RCC 7860 (cell line): ENCODE measurements around the gene APBB2.

Experiments used
- DNase-seq: peaks from one replicate; pipeline ENCODE4 v3.0.0-alpha.2; 2015; ENCODE audit warnings: low spot score
- FAIRE-seq: peaks from 2 replicates; lab custom pipeline; 2012; peaks lifted over from hg19 to GRCh38; lab: Jason Lieb, UNC

Gene APBB2

DNA sequence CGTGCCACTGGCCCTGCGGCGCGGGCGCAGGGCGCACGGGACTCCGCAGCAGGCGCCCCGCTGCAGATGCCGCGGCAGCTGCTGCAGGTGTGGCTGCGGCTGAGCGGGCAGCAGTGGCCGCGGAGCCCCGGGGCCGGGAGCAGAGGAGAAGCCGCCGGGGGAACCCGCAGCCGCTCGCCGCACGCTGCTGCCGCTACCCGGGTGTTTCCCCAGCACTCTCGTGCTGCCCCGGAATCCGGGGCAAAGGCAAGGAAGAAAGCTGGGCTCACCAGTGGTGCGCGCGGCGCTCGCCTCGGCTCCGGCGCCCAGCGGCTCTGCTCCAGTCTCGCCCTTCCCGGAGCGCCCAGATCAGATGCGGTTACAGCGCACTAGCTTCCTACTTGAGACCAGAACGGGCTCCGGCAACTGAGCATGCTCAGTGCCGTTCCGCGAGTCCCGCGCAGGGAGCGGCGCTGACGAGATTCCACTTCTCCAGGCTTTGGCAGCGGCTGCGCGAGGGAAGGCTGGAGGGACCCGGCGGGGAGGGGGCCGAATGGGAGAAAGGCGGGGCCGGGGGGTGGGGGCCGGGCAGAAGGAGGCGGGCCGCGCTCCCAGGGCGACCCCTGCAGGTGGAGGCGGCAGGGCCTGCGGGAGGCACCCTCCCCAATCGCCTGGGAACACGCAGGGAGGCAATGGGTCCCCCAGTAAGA is at the start of gene APBB2:
TSS of gene APBB2 (minus strand) at position 407 of the 689 bp plus-strand sequence. CDS start 181,288 bp downstream, outside the sequence.
- FAIRE-seq (no peak), DNase-seq (peak; percentile 93)

DNA sequence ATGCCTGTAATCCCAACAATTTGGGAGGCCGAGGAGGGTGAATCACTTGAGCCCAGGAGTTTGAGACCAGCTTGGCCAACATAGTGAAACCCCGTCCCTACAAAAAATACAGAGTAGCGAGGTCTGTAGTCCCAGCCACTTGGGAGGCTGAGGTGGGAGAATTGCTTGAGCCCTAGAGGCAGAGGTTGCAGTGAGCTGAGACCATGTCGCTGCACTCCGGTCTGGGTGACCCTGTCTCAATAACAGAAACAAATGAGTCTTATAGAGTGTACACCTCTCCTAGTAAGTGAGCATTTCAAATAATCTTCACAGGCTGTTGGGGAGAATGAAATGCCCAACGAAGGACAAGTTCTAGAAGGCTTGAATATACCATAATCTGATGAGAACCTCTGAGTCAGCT is 47.9 kb upstream of the APBB2 start:
- no peak for DNase-seq
- no peak for FAIRE-seq

DNA sequence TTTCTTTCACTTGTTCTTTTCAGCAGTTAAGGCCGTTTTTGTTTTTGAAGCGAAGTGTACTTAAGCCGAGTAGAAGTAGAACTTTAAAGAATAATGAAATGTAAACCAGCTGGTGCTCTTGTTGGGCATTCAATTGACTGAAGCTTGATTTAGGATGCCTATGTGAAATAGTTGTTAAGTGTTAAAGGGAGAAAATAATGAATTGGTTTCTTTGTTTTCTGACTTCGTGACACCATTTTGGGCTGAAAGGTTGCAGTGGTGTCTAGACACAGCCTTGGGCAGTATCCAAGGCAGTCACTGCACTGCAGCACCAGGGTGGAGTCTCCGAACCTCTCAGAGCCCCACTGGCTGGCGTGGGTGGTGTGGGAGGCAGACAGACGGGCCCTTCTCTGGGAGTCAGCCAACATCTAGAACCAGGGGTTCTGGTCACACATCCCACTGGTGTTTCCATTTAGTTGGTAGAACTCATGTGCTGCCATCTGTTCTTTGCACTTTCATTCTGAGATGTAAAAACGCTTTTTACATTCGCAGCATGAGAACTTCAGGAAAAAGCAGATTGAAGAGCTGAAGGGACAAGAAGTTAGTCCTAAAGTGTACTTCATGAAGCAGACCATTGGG is 45.9 kb upstream of the APBB2 start:
- no peak for FAIRE-seq
- no peak for DNase-seq

DNA sequence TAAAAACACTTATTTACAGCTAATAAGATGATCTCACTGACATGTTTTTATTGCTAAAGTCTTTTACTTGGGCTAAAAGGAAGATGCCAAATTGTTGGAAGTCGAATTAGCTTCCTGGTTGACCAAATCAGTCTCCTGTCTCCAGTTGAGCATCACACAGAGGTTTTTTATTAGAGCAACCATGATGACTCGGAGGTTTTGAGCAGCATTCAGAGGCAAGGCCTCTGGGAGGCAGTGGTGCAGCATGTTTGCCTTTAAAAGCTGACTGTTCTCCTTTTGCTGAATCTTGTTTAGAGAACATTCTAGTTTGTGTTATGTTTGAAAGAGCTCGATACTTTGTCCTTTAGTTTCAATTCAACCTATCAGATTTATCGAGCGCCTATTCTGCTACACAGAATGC is 44.4 kb upstream of the APBB2 start:
- peak; percentile 72 for FAIRE-seq

DNA sequence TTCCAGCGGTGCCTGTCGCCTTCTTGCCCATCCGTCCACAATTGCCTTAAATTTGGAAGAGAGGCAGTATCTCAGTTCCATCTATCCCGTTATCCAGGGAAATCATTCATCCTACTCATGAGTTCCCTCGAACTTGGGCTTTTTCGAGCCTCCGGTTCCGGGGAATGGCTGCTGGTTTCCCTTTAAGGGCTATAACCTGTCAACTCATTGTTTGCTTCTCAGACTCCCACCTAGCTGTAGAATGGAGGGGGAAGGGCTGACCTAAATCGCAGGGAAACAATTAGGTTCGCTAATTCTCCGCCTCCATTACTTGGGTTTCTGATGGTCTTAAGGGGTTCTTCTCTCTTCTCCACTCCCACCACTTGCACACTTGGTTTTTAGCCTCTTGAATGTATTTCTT is 43.6 kb upstream of the APBB2 start:
- DNase-seq (no peak), FAIRE-seq (no peak)

More for the DNA sequence above, 44.4 kb upstream of the APBB2 start:
- DNase-seq: peak; percentile 59

DNA sequence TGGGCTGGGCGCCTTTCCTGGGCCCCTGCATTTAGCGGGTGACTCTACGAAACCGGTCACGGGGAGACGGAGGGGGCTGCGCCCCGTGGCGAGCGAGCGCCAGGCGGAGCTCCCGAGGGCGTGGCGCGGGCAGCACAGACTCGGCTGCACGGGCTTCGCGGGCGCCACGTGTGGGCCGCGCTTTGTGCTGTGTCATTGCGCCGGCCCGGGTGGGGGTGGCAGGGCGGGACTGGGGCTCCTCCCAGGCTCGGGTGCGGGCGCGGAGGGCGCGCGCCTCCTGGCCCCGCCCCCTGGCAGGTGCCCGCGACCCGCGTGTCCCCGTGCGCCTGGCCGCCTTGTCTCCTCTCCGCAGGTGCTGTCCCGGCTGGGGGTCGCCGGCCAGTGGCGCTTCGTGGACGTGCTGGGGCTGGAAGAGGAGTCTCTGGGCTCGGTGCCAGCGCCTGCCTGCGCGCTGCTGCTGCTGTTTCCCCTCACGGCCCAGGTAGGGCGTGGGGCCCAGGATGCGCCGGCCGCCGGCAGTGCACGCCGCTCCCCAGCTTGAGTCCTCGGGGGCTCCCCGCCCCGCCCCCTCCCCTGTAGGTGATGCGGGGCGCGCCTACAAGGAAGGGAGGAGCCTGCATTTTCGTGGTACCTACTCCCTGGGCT is 43.0 kb upstream of the APBB2 start:
- DNase-seq: peak; percentile 56
- no peak for FAIRE-seq

DNA sequence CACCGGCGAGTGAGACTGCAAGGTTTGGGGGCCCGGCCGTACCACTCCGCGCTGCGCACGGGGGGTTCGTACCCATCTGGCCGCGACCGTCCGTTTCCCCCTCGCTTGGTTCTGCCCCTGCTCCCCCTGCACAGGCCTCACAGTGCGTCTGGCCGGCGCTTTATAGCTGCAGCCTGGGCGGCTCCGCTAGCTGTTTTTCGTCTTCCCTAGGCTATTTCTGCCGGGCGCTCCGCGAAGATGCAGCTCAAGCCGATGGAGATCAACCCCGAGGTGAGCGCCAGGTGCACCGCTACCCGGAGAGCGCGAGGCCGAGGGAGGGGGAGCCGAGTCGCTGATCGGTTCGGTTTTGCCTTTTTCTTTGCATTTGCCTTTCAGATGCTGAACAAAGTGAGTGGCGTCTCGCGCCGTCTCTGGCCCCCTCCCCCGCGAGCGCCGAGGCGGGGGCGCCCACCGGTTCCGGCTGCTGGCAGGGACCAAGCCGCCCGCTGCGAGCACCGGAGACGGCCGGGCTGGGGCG is 42.5 kb upstream of the APBB2 start, which contains the start of gene UCHL1:
TSS of gene UCHL1 (plus strand) at position 189 of the 517 bp plus-strand sequence. CDS start at position 238, 49 bp downstream.
- DNase-seq: peak; percentile 86
- peak; percentile 69 for FAIRE-seq

DNA sequence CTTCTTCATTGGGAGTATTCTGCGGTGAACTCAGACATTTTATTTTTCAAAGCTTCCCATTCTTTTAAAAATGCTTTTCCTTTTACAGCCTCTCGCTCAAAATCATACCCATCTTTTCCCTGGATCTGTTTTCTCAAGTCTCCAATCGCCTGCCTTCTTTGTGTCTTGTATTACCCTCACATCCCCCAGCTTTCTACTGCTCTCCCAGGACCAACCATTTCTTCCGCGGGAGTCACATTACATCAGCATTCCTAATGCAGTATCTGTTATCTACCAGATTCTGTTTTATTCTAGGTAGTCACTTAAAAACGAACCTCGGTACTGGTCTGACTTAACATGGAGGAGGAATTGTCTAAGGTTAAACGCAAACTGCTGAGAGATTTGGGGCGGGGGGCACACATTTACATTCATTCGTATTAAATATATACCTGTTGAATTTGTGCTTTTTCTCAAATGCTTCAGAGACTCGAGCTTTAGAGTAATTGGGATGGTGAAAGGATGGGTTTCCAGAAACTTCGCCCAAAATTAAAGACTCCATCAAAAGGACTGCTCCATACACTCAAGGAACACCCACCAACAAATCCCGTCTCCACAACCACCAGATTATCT is 41.9 kb upstream of the APBB2 start:
- FAIRE-seq (no peak), DNase-seq (no peak)

DNA sequence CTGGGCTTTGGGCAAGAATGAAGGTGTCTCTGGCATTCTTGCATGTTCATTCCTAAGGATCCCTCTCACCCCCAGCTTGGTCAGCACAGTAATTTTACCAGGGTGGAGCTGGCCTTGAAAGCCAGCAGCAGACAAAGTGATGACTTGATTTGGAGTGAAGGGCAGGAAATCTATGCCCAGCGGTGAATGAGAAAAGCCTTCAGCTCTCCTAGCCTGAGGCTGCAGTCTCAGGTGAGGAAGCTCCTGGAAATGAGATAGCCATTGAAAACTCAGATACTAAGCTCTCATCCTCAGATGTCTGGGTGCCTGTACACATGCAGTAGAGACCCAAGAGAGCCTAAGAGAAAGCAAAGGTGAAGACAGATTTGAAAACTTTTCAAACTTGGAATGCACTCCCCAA is 31.6 kb upstream of the APBB2 start:
- no peak for DNase-seq
- FAIRE-seq: no peak

DNA sequence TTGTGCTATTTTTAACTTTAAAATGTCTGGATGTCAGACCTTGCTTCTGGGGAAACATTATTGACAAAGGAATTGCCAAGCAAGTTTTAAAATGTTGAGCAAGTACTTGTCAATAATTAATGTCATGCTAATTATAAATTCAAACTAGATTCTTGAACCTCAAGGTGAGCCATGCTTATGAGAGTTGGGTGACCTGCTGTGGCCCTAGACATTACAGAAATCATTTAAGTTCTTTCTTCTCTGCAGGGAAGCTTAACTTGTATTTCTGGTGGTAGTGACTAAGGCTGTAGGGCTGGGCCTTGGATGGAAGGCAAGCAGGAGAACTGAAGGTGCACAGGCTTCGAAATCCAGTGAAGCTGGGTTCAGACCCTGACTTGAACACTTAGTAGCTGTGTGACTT is 27.6 kb upstream of the APBB2 start:
- no peak for DNase-seq

DNA sequence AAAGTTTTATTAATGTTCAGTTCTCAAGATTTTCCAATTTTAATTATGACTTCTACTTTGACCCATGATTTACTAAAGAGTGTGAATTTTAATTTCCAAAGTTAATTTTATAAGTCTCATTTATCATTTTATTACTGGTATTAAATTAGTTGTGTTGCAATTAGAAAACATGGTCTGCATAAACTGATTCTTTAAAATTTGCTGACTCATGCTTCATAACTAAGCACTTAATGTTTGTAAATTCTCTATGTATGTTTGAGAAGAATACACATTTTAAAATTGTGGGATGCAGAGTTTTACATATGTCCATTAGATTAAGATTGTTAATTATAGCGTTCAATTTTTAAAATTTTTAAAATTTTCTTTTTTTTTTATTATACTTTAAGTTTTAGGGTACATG is 22.2 kb upstream of the APBB2 start:
- FAIRE-seq: peak; percentile 17
- DNase-seq: no peak

More for the DNA sequence above, 27.6 kb upstream of the APBB2 start:
- FAIRE-seq: no peak

DNA sequence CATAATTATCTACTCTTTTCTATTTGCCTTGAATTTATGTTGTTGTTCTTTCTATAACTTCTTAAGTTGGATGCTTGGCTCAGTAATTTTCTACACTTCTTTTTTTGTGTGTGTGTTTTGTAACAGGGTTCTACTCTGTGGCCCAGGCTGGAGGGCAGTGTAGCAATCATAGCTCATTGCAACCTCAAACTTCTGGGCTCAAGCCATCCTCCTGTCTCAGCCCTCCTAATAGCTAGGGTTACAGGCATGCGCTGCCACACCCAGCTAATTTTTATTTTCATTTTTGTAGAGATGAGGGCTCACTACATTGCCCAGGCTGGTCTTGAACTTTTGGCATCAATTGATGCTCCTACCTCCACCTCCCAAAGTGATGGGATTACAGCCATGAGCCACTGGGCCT is 21.7 kb upstream of the APBB2 start:
- no peak for FAIRE-seq
- DNase-seq: no peak

DNA sequence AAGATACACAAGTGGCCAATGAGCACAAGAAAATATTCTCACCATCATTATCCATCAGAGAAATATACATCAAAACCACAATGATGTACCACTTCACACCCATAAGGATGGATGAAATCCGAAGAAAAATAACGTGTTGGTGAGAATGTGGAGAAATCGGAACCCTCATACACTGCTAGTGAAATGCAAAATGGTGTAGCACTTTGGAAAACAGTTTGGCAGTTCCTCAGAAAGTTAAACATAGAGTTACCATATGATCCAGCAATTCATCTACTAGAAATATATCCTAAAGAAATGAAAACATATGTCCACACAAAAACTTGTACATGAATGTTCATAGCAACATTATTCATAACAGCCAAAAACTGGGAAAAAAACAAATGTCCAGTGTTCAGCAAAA is 18.5 kb upstream of the APBB2 start:
- no peak for DNase-seq
- no peak for FAIRE-seq

DNA sequence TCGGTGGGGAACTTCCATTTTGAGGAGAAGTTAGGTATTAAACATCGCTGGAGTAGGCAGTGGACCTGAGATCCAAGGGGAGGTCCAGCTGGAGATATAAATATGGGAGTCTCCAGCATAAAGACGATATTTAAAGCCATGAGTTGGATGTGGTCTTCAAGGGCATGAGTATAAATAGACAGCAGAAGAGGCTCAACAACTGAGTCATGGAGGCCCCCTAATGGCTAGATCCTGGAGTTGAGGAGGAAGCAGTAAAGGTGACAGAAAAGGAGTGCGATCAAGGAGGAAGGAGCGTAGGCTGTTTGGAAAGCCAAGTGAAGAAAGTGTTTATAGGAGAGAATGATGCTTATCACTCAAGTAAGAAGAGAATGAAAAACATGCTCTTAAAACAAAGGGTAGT is 18.1 kb upstream of the APBB2 start:
- FAIRE-seq (no peak), DNase-seq (no peak)

DNA sequence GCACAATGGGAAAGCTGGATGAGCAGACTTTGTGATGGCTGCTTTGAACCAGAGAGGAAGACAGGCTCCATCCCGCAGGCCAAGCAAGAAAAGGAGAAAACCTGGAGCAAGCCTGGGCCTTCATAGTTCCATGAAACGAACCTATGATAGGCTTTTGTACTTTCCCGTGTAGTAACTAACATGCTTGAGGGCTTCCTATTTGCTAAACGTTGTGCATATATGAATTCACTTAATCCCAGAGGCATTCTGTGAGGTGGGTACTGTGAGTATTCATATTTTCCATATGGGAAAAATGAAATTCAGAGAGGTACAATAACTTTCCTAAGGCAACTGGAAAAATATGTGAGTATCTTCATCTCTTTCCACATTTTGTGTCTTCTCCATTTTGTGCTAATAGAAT is 13.6 kb upstream of the APBB2 start:
- FAIRE-seq (no peak), DNase-seq (no peak)

DNA sequence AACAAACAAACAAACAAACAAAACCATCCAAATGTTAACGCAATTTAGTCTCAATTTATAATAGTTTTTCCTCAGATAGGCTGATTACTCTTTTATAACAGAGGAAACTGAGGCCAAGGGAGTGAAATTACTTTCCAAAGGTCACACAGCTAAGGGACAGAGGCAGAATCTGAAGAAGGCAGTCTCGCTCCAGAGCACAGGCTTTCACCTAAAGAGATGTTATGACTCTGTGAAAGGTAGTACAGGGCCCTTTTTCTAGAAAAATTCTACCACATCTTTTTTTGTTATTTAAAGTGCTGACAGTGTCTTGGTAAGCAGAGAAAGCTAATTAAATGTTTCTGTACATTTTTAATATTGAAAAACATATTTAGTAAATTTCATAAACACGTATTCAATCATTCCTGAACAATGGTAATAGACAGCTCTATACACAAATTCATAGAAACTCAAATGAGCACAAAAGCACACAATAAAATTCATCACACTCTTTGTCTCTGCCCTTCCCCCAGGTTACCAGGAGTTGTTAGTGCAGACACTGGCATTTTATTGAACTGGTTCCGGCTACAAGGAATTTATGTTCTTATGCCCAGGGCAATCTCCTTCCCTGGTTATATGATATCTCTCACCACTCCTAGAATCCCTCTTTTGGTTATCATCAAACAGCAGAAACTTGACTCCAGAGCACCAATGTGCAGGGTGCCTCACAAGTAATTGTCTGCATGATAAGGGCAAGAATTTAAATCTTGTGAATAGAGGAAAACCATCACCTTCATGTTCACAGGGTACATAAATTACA is 7.7 kb upstream of the APBB2 start:
- FAIRE-seq (no peak), DNase-seq (no peak)

DNA sequence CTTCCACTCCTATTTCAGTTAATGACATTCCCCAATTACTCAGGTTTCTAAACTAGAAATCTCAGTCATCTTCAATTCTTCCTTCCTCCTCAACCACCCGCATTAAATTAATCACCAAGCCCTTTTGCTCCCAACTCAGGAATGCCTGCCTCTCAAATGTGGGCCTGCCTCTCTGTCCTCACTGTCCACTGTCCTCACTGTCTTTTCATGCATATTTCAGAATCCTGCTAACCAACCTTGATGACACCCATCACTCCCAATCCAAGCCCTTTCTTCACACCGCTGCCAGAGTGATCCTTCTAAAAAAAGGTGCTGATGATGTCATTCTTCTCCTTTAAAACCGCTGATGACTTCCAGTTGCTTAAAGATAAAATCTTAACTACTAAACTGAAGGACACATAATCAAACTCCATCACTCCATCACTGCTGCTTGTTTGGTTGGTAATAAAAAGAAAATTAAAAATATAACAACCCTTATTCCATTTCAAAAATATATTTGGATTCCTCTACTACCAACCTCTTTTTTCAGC is 5.1 kb upstream of the APBB2 start:
- FAIRE-seq (no peak), DNase-seq (no peak)

DNA sequence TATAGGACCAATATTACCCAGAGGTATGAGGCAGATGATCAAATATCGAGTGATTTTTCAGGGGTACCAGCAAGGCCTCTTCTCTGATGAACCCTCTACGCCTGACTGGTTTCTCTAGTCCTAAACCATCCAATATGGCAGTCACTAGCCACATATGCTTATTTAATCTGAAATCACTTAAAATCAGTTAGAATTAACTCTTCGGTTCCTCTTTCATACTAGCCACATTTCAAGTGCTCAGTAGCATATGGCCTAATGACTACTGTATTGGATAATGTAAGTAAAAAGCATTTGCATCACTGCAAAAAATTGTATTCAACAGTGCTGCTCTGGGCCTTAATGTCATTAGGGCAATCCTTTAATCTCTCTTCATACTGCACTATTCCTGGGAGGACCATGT is 4.4 kb upstream of the APBB2 start:
- no peak for DNase-seq
- FAIRE-seq: no peak

DNA sequence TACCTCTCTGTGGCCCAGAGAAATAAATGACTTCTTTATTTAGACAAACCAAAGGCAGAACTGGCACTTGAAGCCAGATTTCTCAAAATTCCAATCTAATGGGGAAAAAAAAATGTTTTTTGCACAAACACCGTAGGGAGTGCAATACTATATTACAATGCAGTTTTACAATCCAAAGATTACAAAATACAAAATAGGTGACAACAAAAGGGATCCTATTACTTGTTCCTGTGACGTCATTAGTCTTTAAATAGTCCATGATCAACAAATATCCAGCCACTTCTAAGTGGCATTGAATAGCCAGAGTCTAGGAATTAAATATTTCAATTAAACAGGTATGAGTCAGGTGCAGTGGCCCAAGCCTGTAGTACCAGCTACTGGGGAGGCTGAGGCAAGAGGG is 3.0 kb upstream of the APBB2 start:
- FAIRE-seq (no peak), DNase-seq (no peak)

DNA sequence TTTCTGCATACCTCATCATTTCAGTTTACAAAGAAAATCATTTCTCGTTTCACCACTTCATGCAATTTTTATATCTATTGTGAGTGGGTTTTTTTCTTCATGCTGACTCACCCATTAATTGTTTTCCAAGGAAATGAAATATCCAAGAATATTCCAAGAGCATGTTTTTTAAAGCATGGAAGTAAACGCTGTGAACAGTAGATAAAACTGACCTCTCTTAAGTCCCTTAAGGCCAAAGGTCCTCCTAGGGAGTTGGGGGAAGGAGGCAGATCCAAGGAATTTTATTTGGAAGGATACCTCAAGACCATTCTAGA is 2.6 kb upstream of the APBB2 start:
- no peak for DNase-seq
- FAIRE-seq: no peak
